Measurements from ENCODE around the gene AUH.

DNA sequence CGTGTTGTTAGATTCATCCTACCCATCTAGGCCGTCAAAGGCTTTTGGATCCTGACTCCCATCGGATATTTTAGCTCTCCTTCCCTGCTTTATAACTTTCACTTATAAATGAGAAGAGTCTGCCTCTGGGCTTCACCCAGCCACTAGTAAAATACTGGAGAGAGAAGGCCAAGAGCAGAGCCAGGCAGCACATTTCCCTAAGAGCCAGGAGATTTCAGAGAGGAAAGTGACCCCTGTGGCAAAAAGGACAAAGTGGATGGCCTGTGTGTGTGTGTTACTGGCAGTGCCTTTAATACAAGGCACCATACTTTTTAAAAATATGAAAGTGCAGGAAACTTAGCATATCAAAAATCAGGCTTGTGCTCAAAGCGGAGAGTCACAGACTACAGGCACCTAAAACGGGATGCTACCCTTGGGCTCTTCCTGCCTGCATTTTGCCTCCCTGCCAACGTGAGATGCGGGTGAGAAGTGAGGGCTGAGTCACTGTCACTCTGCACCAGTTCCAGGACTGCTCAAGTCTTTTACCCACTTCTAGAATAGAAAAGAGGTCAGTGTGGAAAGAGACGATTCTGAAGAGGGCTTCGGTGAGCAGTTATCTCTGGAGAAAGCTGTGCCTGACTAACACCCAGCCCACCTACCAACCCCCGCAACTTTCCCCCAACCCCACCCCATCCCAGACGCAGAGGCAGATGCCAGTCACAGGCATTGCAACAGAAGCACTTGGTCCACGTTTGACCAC, 46.0 kb upstream of the AUH start:
- TF ChIP-seq, protein P1, sequence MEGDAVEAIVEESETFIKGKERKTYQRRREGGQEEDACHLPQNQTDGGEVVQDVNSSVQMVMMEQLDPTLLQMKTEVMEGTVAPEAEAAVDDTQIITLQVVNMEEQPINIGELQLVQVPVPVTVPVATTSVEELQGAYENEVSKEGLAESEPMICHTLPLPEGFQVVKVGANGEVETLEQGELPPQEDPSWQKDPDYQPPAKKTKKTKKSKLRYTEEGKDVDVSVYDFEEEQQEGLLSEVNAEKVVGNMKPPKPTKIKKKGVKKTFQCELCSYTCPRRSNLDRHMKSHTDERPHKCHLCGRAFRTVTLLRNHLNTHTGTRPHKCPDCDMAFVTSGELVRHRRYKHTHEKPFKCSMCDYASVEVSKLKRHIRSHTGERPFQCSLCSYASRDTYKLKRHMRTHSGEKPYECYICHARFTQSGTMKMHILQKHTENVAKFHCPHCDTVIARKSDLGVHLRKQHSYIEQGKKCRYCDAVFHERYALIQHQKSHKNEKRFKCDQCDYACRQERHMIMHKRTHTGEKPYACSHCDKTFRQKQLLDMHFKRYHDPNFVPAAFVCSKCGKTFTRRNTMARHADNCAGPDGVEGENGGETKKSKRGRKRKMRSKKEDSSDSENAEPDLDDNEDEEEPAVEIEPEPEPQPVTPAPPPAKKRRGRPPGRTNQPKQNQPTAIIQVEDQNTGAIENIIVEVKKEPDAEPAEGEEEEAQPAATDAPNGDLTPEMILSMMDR (IDR thresholded peaks at IDR 0.05; ENCODE audit: low read depth, low read length) = no peak
- TF ChIP-seq EZH2phosphoT487 (IDR thresholded peaks at IDR 0.05; ENCODE audit: low read depth) = no peak
